Measurements from ENCODE around the gene ASTN1. TPM values are rescaled to one million over a fixed set of nuclear protein-coding genes. Genes with fewer than 3 reads are reported as not detected.

The ASTN1 gene
- total and polyA plus RNA-seq, 9 of the 15 experiments (the other 6 are each of a cell fraction or from before 2014, with no cell fraction given) = 0.05 to 0.22 (median 0.18) TPM

DNA sequence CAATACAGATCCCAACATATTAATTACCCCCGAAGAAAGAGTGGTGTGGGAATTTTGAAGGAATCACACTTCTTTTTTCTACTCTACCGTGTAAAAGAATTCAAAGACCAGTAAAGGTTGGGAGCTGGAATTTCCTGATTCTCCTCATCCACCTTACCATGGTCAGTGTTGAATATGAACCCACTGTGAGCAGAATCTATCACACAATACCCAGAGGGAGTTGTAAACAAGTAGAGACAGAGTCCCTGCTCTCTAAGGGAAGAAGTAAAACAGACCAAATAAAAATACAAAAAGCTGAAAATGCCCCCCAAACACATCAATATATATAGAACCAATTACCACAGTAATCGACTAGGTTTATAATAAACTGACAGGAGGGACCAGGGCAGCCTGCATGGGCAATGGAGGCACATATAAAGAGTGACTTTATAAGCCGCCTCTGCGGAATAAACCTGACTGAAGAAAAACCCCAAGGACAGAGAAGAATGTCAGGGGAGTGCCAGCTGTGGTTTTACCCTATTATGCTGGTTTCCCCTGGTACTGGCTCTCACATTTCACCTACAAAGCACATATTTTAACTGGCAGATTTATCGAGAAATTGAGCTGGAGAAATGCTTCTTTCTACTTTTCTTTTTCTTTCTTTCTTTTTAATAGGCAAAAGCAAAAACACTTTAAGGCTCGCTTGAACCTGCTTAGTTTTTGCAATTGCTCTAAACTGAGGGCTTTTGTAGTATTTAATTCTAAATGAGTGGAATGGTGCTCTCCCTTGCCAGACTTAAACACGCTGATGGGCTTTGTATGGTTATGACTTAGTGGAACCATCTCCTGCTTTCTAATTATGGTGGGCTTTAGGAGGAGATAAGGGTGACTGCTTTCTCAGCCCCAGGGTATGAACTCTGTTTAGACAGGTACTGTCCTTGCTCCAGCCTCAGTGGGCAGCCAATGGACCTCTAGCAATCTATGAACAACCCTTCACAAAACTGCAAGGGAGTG lies 244.8 kb downstream of the ASTN1 start (continued):
- TF ChIP-seq, protein P1, sequence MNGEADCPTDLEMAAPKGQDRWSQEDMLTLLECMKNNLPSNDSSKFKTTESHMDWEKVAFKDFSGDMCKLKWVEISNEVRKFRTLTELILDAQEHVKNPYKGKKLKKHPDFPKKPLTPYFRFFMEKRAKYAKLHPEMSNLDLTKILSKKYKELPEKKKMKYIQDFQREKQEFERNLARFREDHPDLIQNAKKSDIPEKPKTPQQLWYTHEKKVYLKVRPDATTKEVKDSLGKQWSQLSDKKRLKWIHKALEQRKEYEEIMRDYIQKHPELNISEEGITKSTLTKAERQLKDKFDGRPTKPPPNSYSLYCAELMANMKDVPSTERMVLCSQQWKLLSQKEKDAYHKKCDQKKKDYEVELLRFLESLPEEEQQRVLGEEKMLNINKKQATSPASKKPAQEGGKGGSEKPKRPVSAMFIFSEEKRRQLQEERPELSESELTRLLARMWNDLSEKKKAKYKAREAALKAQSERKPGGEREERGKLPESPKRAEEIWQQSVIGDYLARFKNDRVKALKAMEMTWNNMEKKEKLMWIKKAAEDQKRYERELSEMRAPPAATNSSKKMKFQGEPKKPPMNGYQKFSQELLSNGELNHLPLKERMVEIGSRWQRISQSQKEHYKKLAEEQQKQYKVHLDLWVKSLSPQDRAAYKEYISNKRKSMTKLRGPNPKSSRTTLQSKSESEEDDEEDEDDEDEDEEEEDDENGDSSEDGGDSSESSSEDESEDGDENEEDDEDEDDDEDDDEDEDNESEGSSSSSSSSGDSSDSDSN (IDR thresholded peaks at IDR 0.05; ENCODE audit: borderline replicate concordance in 1 of 2, low read depth in 2 of 2, low read length in 2 of 2) = no peak
- TF ChIP-seq IRF2 (CRISPR knock-in tag; IDR thresholded peaks at IDR 0.05) (no peak), TCF7 (IDR thresholded peaks at IDR 0.05; ENCODE audit: borderline replicate concordance) (no peak), NFE2 (IDR thresholded peaks at IDR 0.05; ENCODE audit: low read depth) (no peak), RBBP5 (IDR thresholded peaks at IDR 0.05; ENCODE audit: borderline replicate concordance, insufficient read depth, low read length, poor library complexity, severe bottlenecking) (no peak), RCOR1 (IDR thresholded peaks at IDR 0.05; ENCODE audit: borderline replicate concordance in 1 of 2, low read depth in 2 of 2, low read length in 2 of 2) (no peak), ZNF24 (IDR thresholded peaks at IDR 0.05) (no peak)

All from K562 (cell line).